ENCODE data around the gene RPL7L1.

DNA sequence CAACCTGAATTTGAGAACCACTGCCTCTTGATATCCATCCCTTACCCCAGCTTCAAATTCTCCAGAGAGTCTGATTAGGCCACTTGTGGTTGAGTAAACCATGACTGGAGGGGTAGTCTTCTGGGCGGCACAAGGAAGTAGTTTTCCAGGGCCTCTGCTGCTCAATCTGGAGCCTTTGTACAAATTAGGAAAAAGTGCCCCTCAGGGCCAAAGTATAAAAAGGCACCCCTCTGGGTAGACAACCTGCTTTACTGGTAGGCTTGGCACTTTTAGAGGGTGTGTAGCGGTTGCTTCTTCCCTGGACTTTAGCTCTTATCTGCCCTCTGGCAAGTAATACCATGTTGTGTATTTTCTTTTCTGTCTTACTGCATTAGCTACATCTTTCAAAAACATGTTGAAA lies 32.9 kb upstream of the RPL7L1 start:
- TF ChIP-seq POLR2A (IDR thresholded peaks at IDR 0.05), result no peak
- TF ChIP-seq, protein P1, sequence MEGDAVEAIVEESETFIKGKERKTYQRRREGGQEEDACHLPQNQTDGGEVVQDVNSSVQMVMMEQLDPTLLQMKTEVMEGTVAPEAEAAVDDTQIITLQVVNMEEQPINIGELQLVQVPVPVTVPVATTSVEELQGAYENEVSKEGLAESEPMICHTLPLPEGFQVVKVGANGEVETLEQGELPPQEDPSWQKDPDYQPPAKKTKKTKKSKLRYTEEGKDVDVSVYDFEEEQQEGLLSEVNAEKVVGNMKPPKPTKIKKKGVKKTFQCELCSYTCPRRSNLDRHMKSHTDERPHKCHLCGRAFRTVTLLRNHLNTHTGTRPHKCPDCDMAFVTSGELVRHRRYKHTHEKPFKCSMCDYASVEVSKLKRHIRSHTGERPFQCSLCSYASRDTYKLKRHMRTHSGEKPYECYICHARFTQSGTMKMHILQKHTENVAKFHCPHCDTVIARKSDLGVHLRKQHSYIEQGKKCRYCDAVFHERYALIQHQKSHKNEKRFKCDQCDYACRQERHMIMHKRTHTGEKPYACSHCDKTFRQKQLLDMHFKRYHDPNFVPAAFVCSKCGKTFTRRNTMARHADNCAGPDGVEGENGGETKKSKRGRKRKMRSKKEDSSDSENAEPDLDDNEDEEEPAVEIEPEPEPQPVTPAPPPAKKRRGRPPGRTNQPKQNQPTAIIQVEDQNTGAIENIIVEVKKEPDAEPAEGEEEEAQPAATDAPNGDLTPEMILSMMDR (IDR thresholded peaks at IDR 0.05), result no peak
- no peak for TF ChIP-seq EP300 (IDR thresholded peaks at IDR 0.05)
